CD4-positive, CD25-positive, alpha-beta regulatory T cell (primary cell): ENCODE data around the gene EOGT. TPM values are rescaled to one million over a fixed set of nuclear protein-coding genes. Genes with fewer than 3 reads are reported as not detected.

ENCODE experiments used
- ATAC-seq, 2 donors: fragments of 150-1000 bp; cut with Tn5 transposase; one replicate each; pipeline ENCODE4 v1.10.0; 2021; ENCODE audit warnings: low read depth in 2 of 2, moderate number of reproducible peaks in 2 of 2, moderate library complexity in 1 of 2
- DNase-seq, 3 donors: peaks; one replicate each; pipeline versions ENCODE4 v3.0.0 to v3.0.0-alpha.2; 2012 to 2022; ENCODE audit warnings: mixed read lengths in 1 of 3
- H3K27ac ChIP-seq: one replicate; pipeline ENCODE4 v1.7.0; 2013; ENCODE audit warnings: mild to moderate bottlenecking, low read length; ENCODE audit not compliant: insufficient read depth, poor library complexity, severe bottlenecking
- H3K27me3 ChIP-seq: one replicate; pipeline ENCODE4 v1.7.0; 2013; ENCODE audit warnings: low read length; ENCODE audit not compliant: control insufficient read depth, insufficient read depth
- H3K36me3 ChIP-seq: one replicate; pipeline ENCODE4 v1.7.0; 2013; ENCODE audit warnings: mild to moderate bottlenecking, low read length, moderate library complexity; ENCODE audit not compliant: control insufficient read depth, insufficient read depth
- H3K4me1 ChIP-seq: 2 replicates; pipeline ENCODE4 v1.7.0; 2013; ENCODE audit warnings: mild to moderate bottlenecking, low read length; ENCODE audit not compliant: insufficient read depth, control insufficient read depth, poor library complexity, severe bottlenecking
- H3K4me3 ChIP-seq: one replicate; pipeline ENCODE4 v1.7.0; 2013; ENCODE audit warnings: low read depth, mild to moderate bottlenecking, low read length, moderate library complexity
- H3K9me3 ChIP-seq, 2 experiments: 1 replicate in 1 of 2; 2 replicates in 1 of 2; pipeline ENCODE4 v1.7.0; 2013; ENCODE audit warnings: low read length in 2 of 2, mild to moderate bottlenecking in 1 of 2, moderate library complexity in 1 of 2; ENCODE audit not compliant: control insufficient read depth in 2 of 2
- H3K27ac Mint-ChIP-seq, 3 donors: one replicate each; pipeline ENCODE4 v1.8.0; 2020 to 2022; ENCODE audit warnings: mild to moderate bottlenecking in 3 of 3, mixed read lengths in 3 of 3, moderate library complexity in 2 of 3
- H3K27me3 Mint-ChIP-seq: one replicate; pipeline ENCODE4 v1.8.0; 2022; ENCODE audit warnings: mild to moderate bottlenecking, mixed read lengths
- H3K36me3 Mint-ChIP-seq: one replicate; pipeline ENCODE4 v1.8.0; 2020; ENCODE audit warnings: mixed read lengths
- H3K4me1 Mint-ChIP-seq, 4 donors: one replicate each; pipeline ENCODE4 v1.8.0; 2020 to 2022; ENCODE audit warnings: mixed read lengths in 4 of 4, mild to moderate bottlenecking in 1 of 4
- H3K4me3 Mint-ChIP-seq, 4 donors: one replicate each; pipeline ENCODE4 v1.8.0; 2020 to 2022; ENCODE audit warnings: mild to moderate bottlenecking in 4 of 4, mixed read lengths in 4 of 4, moderate library complexity in 3 of 4
- H3K9me3 Mint-ChIP-seq, 7 donors: one replicate each; pipeline ENCODE4 v1.8.0; 2020 to 2022; ENCODE audit warnings: mixed read lengths in 7 of 7, mild to moderate bottlenecking in 3 of 7, moderate library complexity in 2 of 7
- polyA plus RNA-seq, 4 donors: library from polyadenylated mRNA; unstranded; fragments of 300-500 nt; fragmentation: Illumina TruSeq; gene quantifications; one replicate each; pipeline ENCODE4 v1.2.3, GENCODE V29; 2021
- total RNA-seq: library from RNA; stranded (reverse); gene quantifications from one replicate; pipeline ENCODE4 v1.2.3, GENCODE V29; 2022

The EOGT gene
- total and polyA plus RNA-seq, 5 donors from 2014 or later: 15.8 to 25.7 (median 19.6) TPM

DNA sequence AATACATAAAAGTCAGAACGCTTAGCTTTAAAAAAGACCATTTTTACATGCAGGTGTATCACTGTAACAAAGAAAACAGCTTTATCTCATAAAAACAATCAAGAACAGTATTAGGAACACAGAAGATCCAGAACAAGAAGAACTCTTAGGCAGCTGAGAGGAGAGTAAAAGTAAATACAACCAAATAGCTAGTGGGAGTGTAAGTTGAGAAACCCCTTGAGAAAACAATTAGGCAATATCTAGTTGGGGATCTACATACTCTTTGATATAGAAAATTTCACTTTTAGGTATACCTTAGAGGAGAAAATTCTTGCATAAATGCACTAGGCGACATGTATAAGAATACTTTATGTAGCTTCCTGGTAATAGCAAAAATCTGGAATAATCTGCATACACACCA lies 31.1 kb upstream of the EOGT start:
- Mint-ChIP-seq H3K9me3 (no peaks in the 10 kb centered on the region), H3K4me1 (peaks cover 32 to 39% (median 36%) of the 10 kb centered on the region in 4 donors), H3K27ac (peak overlapping the region in 2 of 3 donors; percentile 42 to 65), H3K36me3 (peaks cover 36% of the 10 kb centered on the region), H3K27me3 (no peaks in the 10 kb centered on the region), H3K4me3 (peak overlapping the region in 1 of 4 donors; percentile 27)
- Histone ChIP-seq H3K36me3 (peaks cover 70% of the 10 kb centered on the region), H3K27me3 (no peaks in the 10 kb centered on the region), H3K4me3 (no peak overlapping the region), H3K27ac (no peak overlapping the region), H3K4me1 (peaks cover 15% of the 10 kb centered on the region), H3K9me3 (no peaks in the 10 kb centered on the region)
- DNase-seq: no peak
- no peak for ATAC-seq

GRCh38 chr3:69033470-69033869 lies 20.0 kb upstream of the EOGT start:
- no peaks in the 10 kb centered on the region for H3K27me3 Mint-ChIP-seq
- H3K4me1 ChIP-seq: no peaks in the 10 kb centered on the region
- H3K4me3 ChIP-seq: no peak overlapping the region
- H3K4me1 Mint-ChIP-seq: peaks cover 11 to 25% (median 14%) of the 10 kb centered on the region in 4 donors
- peaks cover 88% of the 10 kb centered on the region for H3K36me3 ChIP-seq
- DNase-seq: peak in 1 of 3 donors; percentile 44
- H3K27ac ChIP-seq: no peak overlapping the region
- H3K4me3 Mint-ChIP-seq: no peak overlapping the region
- H3K36me3 Mint-ChIP-seq: peaks cover 46% of the 10 kb centered on the region
- H3K9me3 ChIP-seq: no peaks in the 10 kb centered on the region
- no peaks in the 10 kb centered on the region for H3K27me3 ChIP-seq
- H3K27ac Mint-ChIP-seq: no peak overlapping the region
- no peak for ATAC-seq
- no peaks in the 10 kb centered on the region for H3K9me3 Mint-ChIP-seq

GRCh38 chr3:69032737-69033136 lies 19.3 kb upstream of the EOGT start:
- DNase-seq (no peak), ATAC-seq (no peak)
- no peak overlapping the region for H3K4me3 ChIP-seq
- no peak overlapping the region for H3K27ac ChIP-seq
- H3K4me1 ChIP-seq: no peaks in the 10 kb centered on the region
- peaks cover 9 to 30% (median 13%) of the 10 kb centered on the region in 4 donors for H3K4me1 Mint-ChIP-seq
- no peaks in the 10 kb centered on the region for H3K9me3 Mint-ChIP-seq
- no peaks in the 10 kb centered on the region for H3K27me3 Mint-ChIP-seq
- no peaks in the 10 kb centered on the region for H3K27me3 ChIP-seq
- H3K36me3 ChIP-seq: peaks cover 88% of the 10 kb centered on the region
- peak overlapping the region in 1 of 3 donors; percentile 17 for H3K27ac Mint-ChIP-seq
- peaks cover 48% of the 10 kb centered on the region for H3K36me3 Mint-ChIP-seq
- no peaks in the 10 kb centered on the region for H3K9me3 ChIP-seq
- H3K4me3 Mint-ChIP-seq: no peak overlapping the region

DNA sequence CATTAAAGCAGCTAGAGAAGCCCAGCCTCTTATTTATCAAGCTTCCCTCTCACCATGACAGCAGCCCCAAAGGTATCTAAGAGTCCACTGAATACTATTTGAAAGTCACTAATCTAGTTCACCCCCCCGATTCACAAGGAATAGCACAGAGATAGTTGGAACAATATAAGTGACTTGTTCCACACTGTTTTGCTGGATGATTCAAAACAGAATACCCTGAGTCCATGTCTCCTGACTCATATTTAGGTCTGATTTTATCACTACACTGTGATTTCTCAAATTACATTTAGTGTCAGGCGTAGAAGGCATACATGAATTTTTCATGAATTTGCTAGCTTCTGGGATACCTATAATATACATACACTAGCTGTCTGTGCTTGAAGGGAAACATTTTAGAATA lies 18.7 kb upstream of the EOGT start:
- H3K27ac ChIP-seq: no peak overlapping the region
- H3K9me3 ChIP-seq: no peaks in the 10 kb centered on the region
- Mint-ChIP-seq H3K4me1 (peaks cover 9 to 30% (median 13%) of the 10 kb centered on the region in 4 donors), H3K27ac (peak overlapping the region in 1 of 3 donors; percentile 65), H3K9me3 (no peaks in the 10 kb centered on the region), H3K27me3 (no peaks in the 10 kb centered on the region), H3K36me3 (peaks cover 52% of the 10 kb centered on the region), H3K4me3 (no peak overlapping the region)
- H3K27me3 ChIP-seq: no peaks in the 10 kb centered on the region
- DNase-seq (no peak), ATAC-seq (no peak)
- H3K36me3 ChIP-seq: peaks cover 88% of the 10 kb centered on the region
- no peaks in the 10 kb centered on the region for H3K4me1 ChIP-seq
- no peak overlapping the region for H3K4me3 ChIP-seq

GRCh38 chr3:69031635-69032034 lies 18.2 kb upstream of the EOGT start:
- Mint-ChIP-seq H3K4me3 (no peak overlapping the region), H3K27me3 (no peaks in the 10 kb centered on the region), H3K27ac (no peak overlapping the region), H3K4me1 (peaks cover 7 to 27% (median 10%) of the 10 kb centered on the region in 4 donors), H3K36me3 (peaks cover 54% of the 10 kb centered on the region), H3K9me3 (no peaks in the 10 kb centered on the region)
- DNase-seq: no peak
- Histone ChIP-seq H3K36me3 (peaks cover 91% of the 10 kb centered on the region), H3K4me1 (no peaks in the 10 kb centered on the region), H3K4me3 (no peak overlapping the region), H3K9me3 (no peaks in the 10 kb centered on the region), H3K27me3 (no peaks in the 10 kb centered on the region), H3K27ac (no peak overlapping the region)
- no peak for ATAC-seq

- ATAC-seq (no peak), DNase-seq (no peak)
- no peaks in the 10 kb centered on the region for H3K9me3 ChIP-seq
- no peak overlapping the region for H3K4me3 Mint-ChIP-seq
- H3K36me3 Mint-ChIP-seq: peaks cover 10% of the 10 kb centered on the region
- H3K9me3 Mint-ChIP-seq: no peaks in the 10 kb centered on the region
- no peaks in the 10 kb centered on the region for H3K4me1 ChIP-seq
- peaks cover 35% of the 10 kb centered on the region for H3K36me3 ChIP-seq
- no peaks in the 10 kb centered on the region for H3K27me3 ChIP-seq
- peaks cover 0 to 24% (median 9%) of the 10 kb centered on the region in 4 donors for H3K4me1 Mint-ChIP-seq
- no peak overlapping the region for H3K4me3 ChIP-seq
- no peak overlapping the region for H3K27ac ChIP-seq
- H3K27ac Mint-ChIP-seq: no peak overlapping the region
- no peaks in the 10 kb centered on the region for H3K27me3 Mint-ChIP-seq
Measured at GRCh38 chr3:69020857-69021256, 7.4 kb upstream of the EOGT start.

DNA sequence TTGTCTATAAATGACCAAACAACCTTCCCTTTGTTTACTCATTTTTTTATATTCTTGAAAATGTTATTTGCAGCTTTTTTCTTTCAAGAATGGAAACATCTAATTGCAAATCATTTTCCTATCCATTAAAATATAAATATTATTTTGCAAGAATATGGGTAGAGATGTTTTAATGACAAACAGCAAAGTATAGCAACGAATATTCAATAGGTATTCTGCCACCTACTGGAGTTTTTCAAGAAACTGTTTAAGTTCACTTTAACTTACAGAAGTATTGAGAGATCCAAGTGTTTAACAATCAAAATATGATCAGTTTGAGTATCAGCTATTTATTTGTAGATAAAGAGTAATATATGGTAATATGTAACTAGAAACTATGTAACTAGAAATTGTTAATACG lies 6.9 kb upstream of the EOGT start:
- H3K4me3 Mint-ChIP-seq: no peak overlapping the region
- H3K9me3 Mint-ChIP-seq: no peaks in the 10 kb centered on the region
- DNase-seq: peak in 1 of 3 donors; percentile 34
- H3K27me3 ChIP-seq: no peaks in the 10 kb centered on the region
- no peaks in the 10 kb centered on the region for H3K27me3 Mint-ChIP-seq
- H3K36me3 ChIP-seq: peaks cover 31% of the 10 kb centered on the region
- H3K9me3 ChIP-seq: no peaks in the 10 kb centered on the region
- ATAC-seq: no peak
- H3K27ac Mint-ChIP-seq: no peak overlapping the region
- no peak overlapping the region for H3K27ac ChIP-seq
- H3K4me3 ChIP-seq: no peak overlapping the region
- H3K4me1 ChIP-seq: no peaks in the 10 kb centered on the region
- peaks cover 0 to 24% (median 7%) of the 10 kb centered on the region in 4 donors for H3K4me1 Mint-ChIP-seq
- H3K36me3 Mint-ChIP-seq: peaks cover 6% of the 10 kb centered on the region

DNA sequence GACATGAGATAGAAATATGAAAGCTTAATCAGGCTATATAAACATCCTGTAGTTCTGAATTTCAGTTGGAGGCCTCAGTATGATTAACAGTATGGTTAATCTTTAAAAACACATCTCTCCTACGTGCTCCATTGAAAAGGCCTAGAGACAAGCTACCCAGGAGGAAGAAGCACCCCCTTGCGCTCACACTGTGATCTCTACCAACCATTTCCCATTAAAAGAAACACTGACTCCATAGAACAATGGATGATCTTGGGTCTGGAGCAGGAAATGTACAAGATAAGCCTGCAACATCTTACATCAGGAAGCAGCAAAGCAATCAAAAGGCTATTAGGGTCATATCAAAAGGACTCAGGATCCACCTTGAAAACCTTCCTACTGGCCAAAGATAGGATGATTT lies 3.4 kb upstream of the EOGT start:
- ATAC-seq: no peak
- Histone ChIP-seq H3K4me3 (no peak overlapping the region), H3K36me3 (peaks cover 2% of the 10 kb centered on the region), H3K4me1 (peaks cover 20% of the 10 kb centered on the region), H3K27me3 (no peaks in the 10 kb centered on the region), H3K27ac (no peak overlapping the region), H3K9me3 (no peaks in the 10 kb centered on the region)
- peaks cover 18 to 30% (median 22%) of the 10 kb centered on the region in 4 donors for H3K4me1 Mint-ChIP-seq
- H3K4me3 Mint-ChIP-seq: peak overlapping the region in 1 of 4 donors; percentile 14
- DNase-seq: no peak
- no peaks in the 10 kb centered on the region for H3K27me3 Mint-ChIP-seq
- H3K36me3 Mint-ChIP-seq: no peaks in the 10 kb centered on the region
- H3K27ac Mint-ChIP-seq: peak overlapping the region in 1 of 3 donors; percentile 45
- H3K9me3 Mint-ChIP-seq: no peaks in the 10 kb centered on the region
